ENCODE results near the gene HTR1A.

The HTR1A gene

DNA sequence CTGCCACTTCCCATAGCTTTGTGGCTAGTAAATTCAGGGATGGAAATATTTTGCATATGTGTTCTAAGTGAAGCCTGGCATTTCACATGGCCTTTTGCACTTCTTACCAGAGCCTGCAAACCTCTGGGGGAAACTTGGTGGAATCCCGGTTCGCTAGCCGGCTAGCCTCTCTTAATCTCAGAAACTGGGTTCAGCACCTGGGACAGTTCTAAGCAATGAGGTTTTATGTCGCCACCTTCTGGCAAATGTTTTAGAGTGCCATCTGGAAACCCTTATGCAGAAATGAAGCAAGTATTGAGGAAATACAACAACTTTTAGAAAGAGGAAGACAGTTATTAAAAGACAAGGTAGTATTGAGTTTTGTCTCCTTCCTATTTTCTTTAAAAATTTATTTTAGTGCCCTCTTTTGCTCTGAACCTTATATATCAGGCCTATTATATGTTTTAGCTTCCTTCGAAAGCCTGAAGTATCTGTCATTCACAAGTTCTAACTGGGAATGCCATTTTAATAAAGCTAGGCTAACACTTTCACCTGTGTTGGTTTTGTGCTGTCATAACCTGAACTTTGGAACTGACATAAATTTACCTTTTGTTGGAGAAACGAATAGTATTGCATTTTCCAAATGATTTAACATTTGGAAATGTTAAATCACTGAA lies 963 bp upstream of the HTR1A start:
- TF ChIP-seq, protein P1, sequence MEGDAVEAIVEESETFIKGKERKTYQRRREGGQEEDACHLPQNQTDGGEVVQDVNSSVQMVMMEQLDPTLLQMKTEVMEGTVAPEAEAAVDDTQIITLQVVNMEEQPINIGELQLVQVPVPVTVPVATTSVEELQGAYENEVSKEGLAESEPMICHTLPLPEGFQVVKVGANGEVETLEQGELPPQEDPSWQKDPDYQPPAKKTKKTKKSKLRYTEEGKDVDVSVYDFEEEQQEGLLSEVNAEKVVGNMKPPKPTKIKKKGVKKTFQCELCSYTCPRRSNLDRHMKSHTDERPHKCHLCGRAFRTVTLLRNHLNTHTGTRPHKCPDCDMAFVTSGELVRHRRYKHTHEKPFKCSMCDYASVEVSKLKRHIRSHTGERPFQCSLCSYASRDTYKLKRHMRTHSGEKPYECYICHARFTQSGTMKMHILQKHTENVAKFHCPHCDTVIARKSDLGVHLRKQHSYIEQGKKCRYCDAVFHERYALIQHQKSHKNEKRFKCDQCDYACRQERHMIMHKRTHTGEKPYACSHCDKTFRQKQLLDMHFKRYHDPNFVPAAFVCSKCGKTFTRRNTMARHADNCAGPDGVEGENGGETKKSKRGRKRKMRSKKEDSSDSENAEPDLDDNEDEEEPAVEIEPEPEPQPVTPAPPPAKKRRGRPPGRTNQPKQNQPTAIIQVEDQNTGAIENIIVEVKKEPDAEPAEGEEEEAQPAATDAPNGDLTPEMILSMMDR (IDR thresholded peaks at IDR 0.05; ENCODE audit: low read length), result peak; percentile 89
- no peak for TF ChIP-seq EZH2 (IDR thresholded peaks at IDR 0.05; ENCODE audit: borderline replicate concordance, low read length)
- Histone ChIP-seq H3K4me1 (ENCODE audit: insufficient read depth, low read length, severe bottlenecking) (no peaks in the 10 kb centered on the region), H3K9me3 (ENCODE audit: low read length) (no peaks in the 10 kb centered on the region), H3K9me2 (ENCODE audit: low read depth, low read length) (no peaks in the 10 kb centered on the region), H3K79me2 (ENCODE audit: insufficient read depth, low read length) (no peaks in the 10 kb centered on the region), H3K4me3 (ENCODE audit: low read depth, low read length, poor library complexity, severe bottlenecking) (no peak overlapping the region), H4K20me1 (ENCODE audit: insufficient read depth, low read length) (no peaks in the 10 kb centered on the region), H3K27me3 (ENCODE audit: insufficient read depth, low read length) (no peaks in the 10 kb centered on the region), H3K27ac (ENCODE audit: low read depth, low read length, poor library complexity, severe bottlenecking) (no peak overlapping the region), H3F3A (ENCODE audit: insufficient read depth, low read length) (no peaks in the 10 kb centered on the region), H3K9ac (ENCODE audit: low read length) (no peak overlapping the region), H3K36me3 (ENCODE audit: insufficient read depth, low read length) (no peaks in the 10 kb centered on the region), H3K4me2 (ENCODE audit: low read length) (no peak overlapping the region), H2AFZ (ENCODE audit: low read length) (no peak overlapping the region)

- H3K79me2 ChIP-seq (ENCODE audit: insufficient read depth, low read length), result no peaks in the 10 kb centered on the region
- no peaks in the 10 kb centered on the region for H3K27me3 ChIP-seq (ENCODE audit: insufficient read depth, low read length)
- H3K9me2 ChIP-seq (ENCODE audit: low read depth, low read length), result no peaks in the 10 kb centered on the region
- H4K20me1 ChIP-seq (ENCODE audit: insufficient read depth, low read length), result no peaks in the 10 kb centered on the region
- TF ChIP-seq EZH2 (IDR thresholded peaks at IDR 0.05; ENCODE audit: borderline replicate concordance, low read length), result no peak
- TF ChIP-seq, protein P1 (IDR thresholded peaks at IDR 0.05; ENCODE audit: low read length), result no peak
- H3K4me2 ChIP-seq (ENCODE audit: low read length), result no peak overlapping the region
- no peak overlapping the region for H3K9ac ChIP-seq (ENCODE audit: low read length)
- H3K9me3 ChIP-seq (ENCODE audit: low read length), result no peaks in the 10 kb centered on the region
- no peaks in the 10 kb centered on the region for H3K36me3 ChIP-seq (ENCODE audit: insufficient read depth, low read length)
- H3K4me3 ChIP-seq (ENCODE audit: low read depth, low read length, poor library complexity, severe bottlenecking), result no peak overlapping the region
- no peaks in the 10 kb centered on the region for H3F3A ChIP-seq (ENCODE audit: insufficient read depth, low read length)
- no peaks in the 10 kb centered on the region for H3K4me1 ChIP-seq (ENCODE audit: insufficient read depth, low read length, severe bottlenecking)
- no peak overlapping the region for H3K27ac ChIP-seq (ENCODE audit: low read depth, low read length, poor library complexity, severe bottlenecking)
- no peak overlapping the region for H2AFZ ChIP-seq (ENCODE audit: low read length)
Observed at GRCh38 chr5:63961598-63962161, 565 bp downstream of the HTR1A start.

GRCh38 chr5:63961125-63961597 lies 1.1 kb downstream of the HTR1A start:
- H3K79me2 ChIP-seq (ENCODE audit: insufficient read depth, low read length), result no peaks in the 10 kb centered on the region
- no peak overlapping the region for H3K27ac ChIP-seq (ENCODE audit: low read depth, low read length, poor library complexity, severe bottlenecking)
- TF ChIP-seq, protein P1 (IDR thresholded peaks at IDR 0.05; ENCODE audit: low read length), result no peak
- no peak for TF ChIP-seq EZH2 (IDR thresholded peaks at IDR 0.05; ENCODE audit: borderline replicate concordance, low read length)
- no peaks in the 10 kb centered on the region for H3K36me3 ChIP-seq (ENCODE audit: insufficient read depth, low read length)
- no peak overlapping the region for H2AFZ ChIP-seq (ENCODE audit: low read length)
- H3K27me3 ChIP-seq (ENCODE audit: insufficient read depth, low read length), result no peaks in the 10 kb centered on the region
- H3K4me3 ChIP-seq (ENCODE audit: low read depth, low read length, poor library complexity, severe bottlenecking), result no peak overlapping the region
- H3K9me2 ChIP-seq (ENCODE audit: low read depth, low read length), result no peaks in the 10 kb centered on the region
- no peaks in the 10 kb centered on the region for H4K20me1 ChIP-seq (ENCODE audit: insufficient read depth, low read length)
- no peak overlapping the region for H3K4me2 ChIP-seq (ENCODE audit: low read length)
- no peaks in the 10 kb centered on the region for H3F3A ChIP-seq (ENCODE audit: insufficient read depth, low read length)
- no peaks in the 10 kb centered on the region for H3K4me1 ChIP-seq (ENCODE audit: insufficient read depth, low read length, severe bottlenecking)
- no peak overlapping the region for H3K9ac ChIP-seq (ENCODE audit: low read length)
- no peaks in the 10 kb centered on the region for H3K9me3 ChIP-seq (ENCODE audit: low read length)
